Activated CD8-positive, alpha-beta memory T cell treated with anti-CD3 and anti-CD28 coated beads for 48 hours (primary cell): ENCODE data around the gene SPATA32.
A peak's percentile ranks its signal among the peaks of the same experiment; 100 is the strongest.
"Not testable (repeated sequence)": the region's sequence is repeated elsewhere in the genome, so short reads cannot be mapped to it uniquely, and the experiment has no call there.

Source experiments
- DNase-seq, 3 experiments: peaks; one replicate each; pipeline ENCODE4 v3.0.0-alpha.2; 2020; ENCODE audit warnings: low read depth in 2 of 3, low spot score in 2 of 3

SPATA32 gene

DNA sequence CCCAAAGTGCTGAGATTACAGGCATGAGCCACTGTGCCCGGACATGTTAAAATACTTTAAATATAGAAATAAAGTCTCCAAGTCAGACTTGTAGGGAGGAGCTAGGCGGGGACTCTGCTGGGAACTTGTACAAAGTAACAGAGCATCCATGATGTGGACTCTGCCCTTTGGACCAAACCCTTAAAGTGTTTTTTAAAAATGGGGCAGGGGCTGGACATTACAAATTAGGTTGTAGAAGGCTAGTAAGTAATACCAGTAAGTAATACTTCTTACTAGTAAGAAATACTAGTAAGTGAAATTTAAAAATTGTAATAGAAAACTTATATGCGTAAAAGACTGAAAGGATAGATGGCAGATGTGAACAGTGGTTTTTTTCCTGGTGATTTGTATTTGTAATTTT lies 9.7 kb upstream of the SPATA32 start:
- DNase-seq, result no peak

DNA sequence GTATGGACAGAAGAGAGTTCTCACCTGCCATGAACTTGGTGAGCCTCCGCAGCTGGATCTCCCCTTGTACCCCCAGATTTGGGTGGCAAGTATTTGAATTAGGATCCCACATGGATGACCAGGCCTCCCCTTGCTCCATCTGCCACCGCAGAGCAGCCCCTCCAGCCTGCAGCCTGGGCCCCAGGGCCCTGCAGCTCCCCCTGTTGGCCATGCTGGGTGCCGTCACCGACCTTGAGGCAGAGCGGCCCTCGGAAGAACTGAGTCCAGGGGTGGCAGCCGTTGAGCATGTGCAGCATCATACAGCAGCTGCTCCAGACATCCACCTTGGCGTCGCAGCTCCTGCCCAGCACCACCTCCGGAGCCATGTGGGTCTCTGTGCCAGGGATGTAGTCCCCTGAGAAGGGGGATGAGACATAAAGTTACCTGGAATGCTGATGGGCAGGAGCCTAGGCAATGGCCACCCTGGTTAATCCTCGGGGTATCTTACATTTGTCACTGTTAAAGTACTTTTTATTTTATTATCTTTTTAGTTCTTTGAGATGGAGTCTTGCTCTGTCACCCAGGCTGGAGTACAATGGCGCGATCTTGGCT lies 9.0 kb upstream of the SPATA32 start:
- no peak for DNase-seq

DNA sequence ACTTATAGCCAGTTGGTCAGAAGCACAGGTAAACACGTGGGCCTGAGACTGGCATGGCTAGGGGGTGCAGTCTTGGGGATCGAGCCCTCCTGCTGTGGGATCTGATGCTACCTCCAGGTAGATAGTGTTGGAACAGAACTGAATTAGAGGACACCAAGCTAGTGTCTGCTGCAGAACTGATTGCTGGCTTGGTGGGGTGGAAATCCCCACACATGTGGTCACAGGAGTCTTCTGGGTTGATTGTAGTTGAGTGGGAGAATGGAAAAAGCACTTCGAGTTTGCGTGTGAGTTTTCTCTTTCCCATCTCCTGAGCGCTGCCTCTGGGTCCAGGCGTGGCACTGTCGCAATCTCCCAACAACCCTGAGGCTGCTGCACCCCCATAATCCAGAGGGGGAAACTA lies 8.0 kb upstream of the SPATA32 start:
- no peak for DNase-seq

DNA sequence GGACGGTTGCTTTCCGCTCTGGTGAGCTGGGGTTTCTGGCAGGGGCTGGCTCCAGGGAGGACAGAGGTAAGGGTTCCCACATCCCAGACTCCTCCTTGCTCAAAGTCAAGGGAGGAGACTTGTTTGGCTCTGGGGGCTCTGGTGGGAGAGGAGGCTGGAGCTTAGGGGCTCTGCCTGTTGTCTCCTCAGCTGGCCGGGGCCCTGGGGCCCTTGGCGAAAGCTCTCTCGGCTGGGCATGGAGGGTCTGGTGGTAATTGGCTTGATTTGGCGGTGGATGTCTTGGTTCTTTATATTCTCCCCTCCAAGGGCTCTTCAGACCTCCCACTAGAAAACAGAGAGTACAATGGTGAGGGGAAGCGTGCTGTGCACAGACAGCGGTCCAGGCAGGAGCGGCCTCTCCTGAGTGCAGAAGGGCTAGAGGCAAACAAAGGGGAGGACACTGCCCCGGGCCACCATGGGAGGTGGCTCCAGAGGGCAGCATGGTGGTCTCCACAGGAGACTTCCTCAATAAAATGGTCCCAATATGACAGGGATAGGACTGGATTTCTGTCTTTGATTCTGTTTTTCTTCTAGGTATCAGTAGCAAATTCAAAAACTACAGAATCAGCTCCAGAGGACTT lies 5.7 kb upstream of the SPATA32 start:
- DNase-seq, result no peak

DNA sequence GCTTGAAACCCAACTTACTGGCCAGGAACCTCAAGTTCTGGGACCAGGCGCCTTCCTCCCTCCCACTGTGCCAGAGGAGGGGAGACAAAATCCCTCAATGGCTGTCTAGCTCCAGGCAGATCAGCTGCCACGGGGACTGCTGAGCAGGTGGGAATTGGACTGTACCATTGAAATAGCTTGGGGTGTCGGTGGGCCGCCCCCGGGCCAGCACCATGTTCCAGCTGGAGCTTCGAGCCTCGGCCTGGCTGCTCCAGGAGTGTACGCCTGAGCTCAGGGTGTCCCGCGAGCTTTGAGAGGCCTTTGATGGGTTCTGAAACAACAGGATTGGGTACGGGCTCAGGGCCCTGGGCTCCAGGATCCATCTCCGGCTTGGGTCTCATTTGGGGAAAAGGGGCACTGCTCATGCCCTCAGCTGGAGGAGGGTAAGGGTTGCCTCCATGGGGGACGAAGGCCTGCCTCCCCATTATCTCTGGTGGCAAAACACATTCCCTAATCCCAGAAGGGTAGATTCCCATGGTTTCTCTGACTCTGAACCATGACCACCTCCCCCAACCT lies 4.6 kb upstream of the SPATA32 start:
- DNase-seq, result no peak

DNA sequence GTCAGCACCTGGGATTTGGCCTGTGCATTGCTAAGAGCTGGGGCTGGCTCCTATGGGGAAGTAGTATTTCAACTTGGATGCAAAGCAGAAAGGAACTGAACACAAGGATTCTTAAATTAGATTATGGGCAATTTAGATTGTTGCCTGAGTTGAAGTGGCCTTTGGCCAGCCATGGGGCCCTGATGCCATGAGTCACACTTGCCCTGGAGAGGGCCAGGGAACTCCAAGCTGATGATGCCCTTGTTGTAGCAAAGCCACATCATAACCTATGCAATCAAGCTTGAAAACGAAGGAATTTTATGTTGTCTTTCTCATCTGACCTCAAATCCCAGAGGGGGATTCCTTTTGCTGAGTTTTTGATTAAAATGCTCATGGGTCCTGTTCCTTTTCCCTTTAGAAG lies 3.9 kb upstream of the SPATA32 start:
- no peak for DNase-seq

DNA sequence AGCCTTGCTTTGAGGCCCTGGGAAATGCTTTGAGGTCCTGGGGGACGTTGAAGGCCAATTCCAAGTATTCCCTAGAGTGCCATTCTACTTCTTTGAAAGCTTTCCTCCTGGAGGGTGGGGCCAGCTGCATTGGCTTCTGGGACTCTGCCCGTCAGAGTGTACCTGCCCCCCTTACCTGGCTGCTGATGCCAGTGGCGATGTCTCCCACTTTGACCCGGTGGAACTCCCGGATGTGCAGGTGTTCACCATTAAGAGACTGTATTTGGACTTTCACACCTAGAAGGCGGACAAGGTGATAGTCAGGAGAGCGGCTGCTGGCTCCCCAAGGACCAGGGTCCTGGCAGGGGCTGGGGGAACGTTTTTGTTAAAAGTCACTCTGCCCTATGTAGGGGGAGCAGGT lies 3.1 kb upstream of the SPATA32 start:
- DNase-seq, result no peak

DNA sequence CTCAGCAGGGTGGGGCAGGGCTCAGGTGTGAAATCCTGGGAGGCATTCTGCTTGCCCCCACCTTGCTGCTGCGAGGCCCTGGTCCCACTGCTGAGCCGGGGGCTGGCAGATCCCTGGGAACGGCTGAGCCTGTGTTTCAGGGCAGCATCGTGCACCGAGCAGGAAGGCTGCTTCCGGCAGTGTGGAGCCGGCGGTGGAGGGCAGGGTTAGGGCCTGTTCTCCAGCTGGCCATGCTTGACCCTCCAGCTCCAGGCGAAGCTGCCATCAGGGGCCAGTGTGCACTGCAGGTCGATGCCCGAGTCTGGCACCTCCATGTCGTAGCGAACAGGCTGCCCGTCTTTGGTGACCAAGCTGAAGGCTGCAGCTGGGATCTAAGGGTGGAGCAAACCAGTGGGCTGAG lies 2.5 kb upstream of the SPATA32 start:
- no peak for DNase-seq

DNA sequence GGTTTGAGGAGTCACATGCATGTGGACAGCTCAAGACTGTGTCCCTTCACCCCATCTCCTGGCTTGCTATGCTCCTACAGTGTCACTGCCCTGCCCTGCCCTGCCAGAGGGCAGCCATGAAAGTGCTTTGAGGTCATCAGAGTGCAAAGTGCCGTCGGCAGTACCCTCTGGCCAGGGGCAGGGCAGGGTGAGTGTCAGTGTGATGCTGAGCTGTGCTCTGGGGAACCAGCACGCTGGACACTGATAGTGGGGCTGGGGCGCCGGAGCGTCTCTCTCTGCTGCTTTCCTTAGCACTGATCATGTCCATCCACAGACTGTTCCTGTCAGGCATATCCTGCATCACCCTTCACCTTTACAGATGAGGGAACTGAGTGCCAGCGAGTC lies 1.6 kb upstream of the SPATA32 start:
- no peak for DNase-seq

DNA sequence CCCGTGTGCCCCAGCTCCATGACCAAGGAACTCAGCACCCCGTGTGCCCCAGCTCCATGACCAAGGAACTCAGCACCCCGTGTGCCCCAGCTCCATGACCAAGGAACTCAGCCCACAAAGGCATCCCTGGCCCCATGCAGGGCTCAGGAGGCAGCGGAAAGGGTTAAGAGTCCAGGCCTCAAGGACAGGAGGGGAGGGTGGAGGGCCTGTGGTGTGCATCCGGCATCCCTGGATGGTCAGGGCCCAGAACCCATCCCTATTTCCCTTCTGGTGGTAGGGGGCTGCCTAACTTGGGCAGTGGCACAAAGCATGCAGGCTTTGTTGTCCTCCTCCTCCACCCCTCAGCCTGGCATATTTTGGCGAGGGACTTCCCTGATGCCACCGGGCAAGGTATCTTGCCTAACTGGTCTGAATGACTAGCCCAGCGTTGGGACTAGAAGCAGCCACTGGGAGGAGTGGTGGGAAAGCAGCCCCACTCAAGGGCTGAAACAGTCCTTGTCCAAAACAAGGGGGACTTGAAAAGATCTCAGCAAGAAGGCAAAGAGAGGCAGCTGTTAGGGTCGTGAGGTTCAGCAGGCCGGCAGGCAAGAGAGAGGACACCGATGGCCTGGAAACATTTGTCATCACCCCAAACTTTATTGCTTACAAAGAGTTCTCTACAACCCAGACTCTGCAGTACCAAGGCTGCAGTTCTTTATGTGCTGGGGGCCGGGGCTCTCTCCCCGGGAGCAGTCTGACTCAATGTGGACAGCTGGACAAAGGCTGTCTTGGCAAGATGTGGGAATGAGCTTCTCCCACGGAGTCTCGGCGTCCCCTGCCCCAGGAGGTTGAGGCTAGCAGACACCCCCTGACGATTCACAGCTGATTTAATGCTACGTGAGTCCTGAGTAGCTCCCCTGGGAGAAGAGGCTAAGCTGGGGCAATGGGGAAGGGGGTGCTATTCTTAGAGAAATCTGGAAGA lies 902 bp upstream of the SPATA32 start:
- DNase-seq, result no peak

DNA sequence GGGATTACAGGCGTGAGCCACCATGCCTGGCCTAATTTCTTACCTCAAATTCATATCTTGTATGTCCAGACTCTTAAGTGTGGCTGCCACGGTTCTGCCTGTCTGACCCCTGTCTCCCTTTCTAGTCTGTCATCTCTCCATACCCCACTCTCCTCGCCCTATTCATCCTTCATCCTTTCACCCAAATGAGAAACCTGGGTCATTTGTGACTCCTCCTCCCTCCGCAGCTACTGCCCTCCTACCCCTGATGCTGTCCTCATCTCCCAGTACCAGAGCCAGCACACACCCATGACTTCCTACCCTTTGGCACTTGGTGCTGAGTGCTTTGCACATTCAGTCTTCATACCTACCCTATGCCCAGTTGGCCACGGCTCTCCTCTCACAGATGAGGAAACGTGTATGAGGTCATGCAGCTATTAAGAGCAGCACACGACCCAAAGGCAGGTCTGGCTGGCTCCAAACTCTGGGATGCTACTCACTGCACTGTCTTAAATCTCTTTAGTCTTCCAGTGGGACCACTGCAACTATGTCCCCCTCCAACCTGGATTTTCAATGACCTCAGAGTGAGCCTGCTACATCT lies 1.6 kb downstream of the SPATA32 start:
- no peak for DNase-seq

DNA sequence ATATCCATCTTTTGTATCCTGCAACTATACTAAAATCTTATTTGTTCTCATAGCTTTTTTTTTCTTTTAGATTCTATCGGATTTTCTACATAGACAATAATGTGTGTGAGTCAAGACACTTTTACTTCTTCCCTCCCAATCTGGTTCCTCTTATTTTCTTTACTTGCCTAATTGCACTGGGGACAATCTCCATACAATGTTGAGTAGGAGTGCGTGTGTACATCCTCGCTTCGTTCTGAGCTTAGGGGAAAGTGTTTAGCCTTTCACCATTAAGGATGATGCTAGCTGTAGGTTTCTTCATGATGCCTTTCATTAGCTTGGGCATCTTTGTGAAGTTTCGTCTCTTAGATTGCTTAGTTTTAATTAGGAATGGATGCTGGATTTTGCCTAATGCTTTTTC lies 2.9 kb downstream of the SPATA32 start:
- DNase-seq, result no peak

DNA sequence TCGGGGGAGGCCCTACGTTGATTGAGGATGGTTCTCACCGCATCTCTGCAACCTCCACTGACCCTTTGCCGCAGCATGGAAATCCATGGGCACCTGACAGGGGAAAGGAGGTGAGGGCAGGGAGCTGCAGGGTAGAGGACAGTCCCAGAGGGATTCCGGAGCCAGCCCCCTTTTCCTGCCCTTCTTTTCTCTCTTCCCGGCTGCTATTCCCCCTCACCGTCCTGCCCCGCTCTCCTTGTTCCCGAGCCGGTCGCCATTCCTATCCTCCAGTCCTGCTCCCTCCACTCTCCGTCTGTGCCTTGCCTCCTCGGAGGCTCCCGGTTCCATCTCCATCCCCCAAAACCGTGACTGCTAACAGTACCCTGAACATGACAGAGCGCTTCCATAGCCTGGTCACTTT lies 4.8 kb downstream of the SPATA32 start:
- DNase-seq, result no peak

DNA sequence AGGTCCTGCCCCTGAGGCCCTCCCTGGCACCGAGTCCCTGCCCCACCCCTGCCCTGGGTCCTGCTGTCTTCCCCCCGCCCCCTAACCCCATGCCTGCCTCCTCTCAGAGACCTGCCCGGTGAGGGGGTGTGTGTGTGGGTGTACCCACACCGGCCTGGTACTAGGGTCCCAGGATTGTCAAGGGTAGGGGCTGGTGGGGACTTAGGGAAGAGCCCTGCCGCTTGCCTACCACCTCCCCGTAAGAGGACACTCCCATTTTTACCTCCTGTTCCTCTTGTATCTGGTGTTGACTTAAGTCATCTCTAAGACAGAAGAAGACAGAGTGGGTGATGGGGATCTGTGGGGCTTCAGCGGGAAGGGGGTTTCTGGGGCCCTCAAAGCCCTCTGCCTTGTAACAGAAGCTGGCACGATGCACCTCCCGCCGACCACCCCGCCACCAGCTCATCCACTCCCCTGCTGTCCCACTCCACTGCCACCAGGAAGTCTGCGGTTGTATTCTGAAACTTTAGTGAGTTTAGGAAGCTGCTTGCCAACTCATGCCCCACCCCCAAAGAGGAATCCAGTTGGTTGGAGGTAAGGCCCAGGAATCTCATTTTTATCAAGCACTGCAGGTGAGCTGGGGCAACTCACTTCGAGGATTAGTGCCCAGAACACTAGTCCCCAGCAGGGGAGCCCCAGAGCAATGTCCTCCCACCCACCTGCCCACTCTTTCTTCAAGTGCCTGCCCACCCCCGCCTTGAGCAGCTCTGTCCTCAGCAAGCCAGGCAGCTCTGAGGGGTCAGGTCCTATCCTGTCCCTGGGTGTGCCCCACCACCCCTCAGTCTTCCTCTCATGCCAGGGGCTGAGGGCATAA lies 5.6 kb downstream of the SPATA32 start:
- DNase-seq, result no peak

DNA sequence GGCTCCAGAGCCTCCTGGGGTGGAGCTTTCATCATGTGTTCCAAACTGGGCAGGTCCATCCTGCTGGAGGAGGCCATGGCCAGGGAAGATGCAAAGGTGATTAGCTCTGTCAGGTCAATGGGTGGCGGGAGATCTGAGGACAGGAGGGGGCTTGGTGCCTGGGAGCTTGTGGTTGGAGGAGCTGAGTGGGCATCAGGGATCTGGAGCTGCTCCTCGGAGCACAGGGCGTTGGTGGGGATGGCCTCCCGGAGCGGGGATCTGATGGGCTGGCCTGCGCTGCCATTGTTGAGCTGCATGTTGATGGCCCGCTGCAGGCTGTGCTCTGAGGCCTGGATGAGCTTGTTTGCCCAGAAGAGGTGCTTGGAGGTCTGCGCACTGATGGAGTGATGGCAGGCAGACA lies 6.5 kb downstream of the SPATA32 start:
- DNase-seq, result no peak

DNA sequence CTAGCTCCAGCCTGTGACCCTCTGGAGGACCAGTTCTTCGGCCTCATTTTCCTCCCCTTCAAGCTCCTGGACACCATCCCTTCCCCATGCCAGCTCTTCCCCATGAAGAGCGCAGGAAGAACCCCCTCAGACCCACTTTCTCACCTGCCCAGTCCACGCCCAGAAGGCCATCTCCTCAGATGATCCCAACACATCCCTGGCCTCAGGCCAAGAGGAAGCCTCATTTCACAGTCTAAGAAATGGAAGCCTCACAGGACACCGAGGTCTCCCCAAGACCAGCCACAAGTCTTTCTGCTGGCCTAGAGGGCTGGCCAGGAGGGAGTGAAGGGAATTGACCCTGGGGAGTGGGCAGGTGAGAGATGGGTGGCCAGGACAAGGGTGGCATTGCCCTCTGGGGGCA lies 8.0 kb downstream of the SPATA32 start:
- no peak for DNase-seq

DNA sequence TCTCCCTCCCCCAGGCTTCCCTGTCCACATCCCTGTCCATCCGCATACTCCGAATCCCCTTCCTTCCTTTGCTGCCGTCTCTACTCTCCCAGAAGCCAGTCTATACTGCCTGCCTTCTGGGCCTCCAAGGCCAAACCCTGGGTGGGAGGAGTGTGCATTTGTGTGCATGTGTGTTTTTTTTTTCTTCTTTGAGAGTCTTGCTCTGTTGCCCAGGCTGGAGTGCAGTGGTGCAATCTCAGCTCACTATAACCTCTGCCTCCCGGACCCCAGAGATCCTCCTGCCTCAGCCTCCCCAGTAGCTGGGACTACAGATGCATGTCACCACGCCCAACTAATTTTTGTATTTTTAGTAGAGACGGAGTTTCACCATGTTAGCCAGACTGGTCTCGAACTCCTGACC lies 8.7 kb downstream of the SPATA32 start:
- not testable (repeated sequence) for DNase-seq

DNA sequence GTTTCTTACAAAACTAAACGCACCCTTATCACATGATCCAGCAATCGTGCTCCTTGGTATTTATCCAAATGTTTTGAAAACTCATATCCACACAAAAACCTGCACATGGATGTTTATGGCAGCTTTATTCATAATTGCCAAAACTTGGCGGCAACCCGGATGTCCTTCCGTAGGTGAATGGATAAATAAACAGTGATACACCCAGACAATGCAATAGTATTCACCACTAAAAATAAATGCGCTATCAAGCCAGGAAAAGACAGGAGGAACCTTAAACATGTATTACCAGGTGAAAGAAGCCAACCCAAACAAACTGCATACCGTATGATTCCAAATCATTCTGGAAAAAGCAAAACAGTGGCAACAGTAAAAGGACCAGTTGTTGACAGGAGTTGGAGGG lies 10.0 kb downstream of the SPATA32 start:
- DNase-seq, result no peak

DNA sequence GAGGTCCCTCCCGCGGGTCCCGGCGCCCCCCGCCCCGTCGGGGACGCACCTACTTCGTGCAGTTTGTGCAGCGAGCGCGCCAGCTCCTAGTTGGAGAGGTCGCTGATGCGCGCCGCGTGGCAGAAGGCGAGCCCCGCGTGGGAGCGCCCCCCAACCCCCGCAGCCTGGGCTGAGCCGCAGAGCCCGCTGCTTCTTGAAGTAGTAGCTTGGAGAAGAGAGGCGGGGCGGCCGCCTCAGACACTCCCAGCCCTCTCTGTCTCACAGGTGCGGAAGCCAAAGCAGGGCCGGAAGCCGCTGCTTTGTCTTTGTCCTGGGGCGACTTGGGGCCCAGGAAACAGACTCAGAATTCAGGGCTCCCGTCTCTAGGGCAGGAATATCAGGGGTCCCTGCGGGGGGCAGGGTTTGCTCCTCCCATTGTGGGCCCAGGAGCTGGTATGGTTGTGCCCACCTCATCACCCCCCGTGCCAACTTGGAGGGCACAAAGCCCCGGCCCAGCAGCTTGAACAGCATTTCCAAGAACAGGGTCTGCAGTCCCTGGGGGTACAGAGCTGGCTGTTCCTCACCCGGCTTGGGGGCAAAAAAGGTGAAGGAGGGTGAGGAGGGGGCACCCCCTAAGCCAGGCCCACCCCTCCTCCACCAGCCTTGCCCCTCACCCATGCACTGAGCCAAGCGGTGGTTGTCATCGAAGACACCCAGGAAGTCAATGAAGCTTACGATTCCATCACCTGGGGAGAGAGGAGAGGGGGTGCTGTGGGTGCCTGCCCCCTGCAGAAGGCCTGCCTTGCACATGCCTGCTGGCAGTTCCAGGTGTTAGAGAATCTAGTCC lies 13.5 kb downstream of the SPATA32 start:
- peak in 1 of 3 experiments; percentile 50 for DNase-seq
